ENCODE data around the gene ATAD5.
"Not testable (repeated sequence)": the region's sequence is repeated elsewhere in the genome, so short reads cannot be mapped to it uniquely, and the experiment has no call there.

Gene ATAD5

GRCh38 chr17:30822919-30823318 is 8.8 kb upstream of the ATAD5 start:
- not testable (repeated sequence) for DNase-seq

GRCh38 chr17:30823421-30823820 is 8.3 kb upstream of the ATAD5 start:
- no peak for DNase-seq

DNA sequence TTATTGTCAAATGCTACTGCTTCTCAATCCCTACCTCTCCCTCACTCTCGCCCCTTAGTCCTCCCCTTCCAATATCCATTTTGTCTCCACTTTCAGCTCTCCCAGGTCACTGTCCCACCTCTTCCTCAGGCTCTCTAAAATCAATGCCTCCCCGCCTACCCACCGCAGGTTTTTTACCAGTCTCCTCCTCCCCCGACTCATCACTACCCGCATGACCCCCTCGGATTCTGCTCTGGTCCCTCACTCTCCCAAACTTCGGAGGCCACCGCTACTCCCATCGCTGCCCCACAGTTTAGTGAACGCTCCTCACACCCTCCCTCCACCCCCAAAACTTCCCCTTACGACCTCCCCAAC is 7.8 kb upstream of the ATAD5 start:
- DNase-seq, result peak; percentile 6

DNA sequence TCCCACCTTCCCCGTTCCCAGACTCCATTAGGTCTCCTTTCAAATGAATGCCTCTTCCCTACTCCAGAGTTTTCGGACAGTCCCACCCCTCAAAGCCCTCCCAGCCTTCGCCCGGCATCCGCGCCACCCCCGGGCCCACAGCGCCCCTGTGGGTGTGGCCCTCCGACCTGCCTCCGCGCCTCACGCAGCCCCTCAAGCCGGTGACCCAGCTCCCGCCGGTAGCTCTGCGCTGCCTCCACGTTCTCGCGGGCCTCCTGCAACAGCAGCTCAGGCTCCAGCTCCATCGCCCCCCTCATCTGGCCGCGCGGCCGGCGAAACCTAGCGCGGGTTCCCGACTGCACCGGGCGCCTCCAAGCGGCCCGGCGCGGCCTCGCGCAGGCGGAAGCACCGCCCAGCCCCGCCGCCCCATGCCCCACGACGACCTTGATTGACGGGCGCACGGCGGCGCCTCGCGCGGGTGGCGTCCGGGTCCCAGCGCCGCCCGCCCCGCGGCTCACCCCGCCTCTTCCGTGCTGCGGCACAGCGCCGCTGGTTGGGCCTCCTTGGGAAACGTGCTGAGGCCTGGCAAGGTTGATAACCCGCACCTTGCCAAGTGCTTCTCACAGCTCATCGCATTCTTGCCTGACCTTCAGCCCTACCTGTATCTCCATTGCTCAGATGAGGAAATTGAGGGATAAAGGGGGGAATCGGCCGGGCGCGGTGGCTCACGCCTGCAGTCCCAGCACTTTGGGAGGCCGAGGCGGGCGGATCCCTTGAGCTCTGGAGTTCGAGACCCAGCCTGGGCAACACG is 7.2 kb upstream of the ATAD5 start, which contains the start of gene CRLF3:
CRLF3 (minus strand) TSS at position 337 of the 790 bp plus-strand sequence; CDS start at position 296, 41 bp downstream.
- DNase-seq, result peak; percentile 92

DNA sequence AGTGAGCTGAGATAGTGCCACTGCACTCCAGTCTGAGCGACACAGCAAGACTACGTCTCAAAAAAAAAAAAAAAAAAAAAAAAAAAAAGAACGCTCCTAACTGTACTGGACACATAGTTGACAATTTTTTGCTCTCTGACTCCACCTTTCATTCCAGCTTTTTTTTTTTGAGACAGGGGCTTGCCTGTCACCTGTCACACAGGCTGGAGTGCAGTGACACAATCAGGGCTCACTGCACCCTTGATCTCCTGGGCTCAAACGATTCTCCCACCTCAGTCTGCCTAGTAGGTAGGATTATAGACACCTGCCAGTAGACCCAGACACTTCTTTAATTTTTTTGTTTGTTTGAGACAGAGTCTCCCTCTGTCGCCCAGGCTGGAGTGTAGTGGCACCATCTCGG is 4.7 kb upstream of the ATAD5 start:
- no peak for DNase-seq

GRCh38 chr17:30829022-30829421 is 2.7 kb upstream of the ATAD5 start:
- DNase-seq, result no peak

DNA sequence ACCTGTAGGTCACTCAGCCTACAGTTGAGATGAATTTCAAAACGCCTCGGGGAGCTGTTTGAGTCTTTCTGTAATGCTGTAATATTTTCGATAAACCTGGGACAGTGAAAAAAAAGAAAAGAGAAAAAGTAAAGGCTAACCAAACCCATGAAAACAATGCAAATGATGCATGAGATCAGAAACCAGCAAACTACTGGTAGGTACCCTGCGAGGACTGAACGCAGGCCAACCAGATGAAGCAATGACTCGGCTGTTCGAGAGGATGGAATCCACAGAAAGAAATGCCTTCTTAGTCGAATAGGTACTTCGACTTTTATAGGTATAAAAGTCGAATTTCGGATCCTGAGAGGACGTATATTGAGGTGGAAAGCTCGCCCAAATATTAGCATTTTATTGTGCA is 509 bp upstream of the ATAD5 start:
- DNase-seq, result peak; percentile 18

GRCh38 chr17:30832438-30833124 is 815 bp downstream of the ATAD5 start:
- DNase-seq, result no peak

DNA sequence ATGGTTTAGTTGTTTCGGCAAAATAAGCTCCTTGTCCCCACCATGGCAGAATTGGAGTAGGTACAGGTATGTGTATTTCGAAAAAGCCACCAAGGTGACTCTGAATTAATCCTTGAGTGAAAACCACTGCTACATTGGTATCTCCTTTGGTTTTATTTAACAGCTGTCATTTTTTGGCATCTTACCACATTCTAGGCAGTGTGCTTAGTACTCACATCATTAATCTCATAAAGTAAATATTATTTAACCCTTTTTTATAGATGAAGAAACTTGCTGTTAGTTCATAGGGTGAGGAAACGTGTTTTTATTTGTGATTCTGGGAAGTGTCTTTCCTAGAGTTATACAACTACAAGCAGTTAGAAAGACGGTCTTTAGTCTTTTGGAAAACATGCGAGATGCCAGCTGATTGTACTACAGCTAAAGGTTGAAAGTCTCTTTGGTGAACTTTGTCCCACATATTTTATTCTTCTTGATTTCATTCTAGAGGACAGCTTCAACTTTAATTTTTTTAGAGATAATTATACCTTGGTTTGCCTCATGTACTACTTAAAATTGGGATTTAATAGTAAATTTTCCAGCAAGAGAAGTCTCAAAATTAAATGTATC is 6.5 kb downstream of the ATAD5 start:
- DNase-seq, result no peak

- DNase-seq, result no peak
Measured at GRCh38 chr17:30840771-30841170, 9.0 kb downstream of the ATAD5 start.

DNA sequence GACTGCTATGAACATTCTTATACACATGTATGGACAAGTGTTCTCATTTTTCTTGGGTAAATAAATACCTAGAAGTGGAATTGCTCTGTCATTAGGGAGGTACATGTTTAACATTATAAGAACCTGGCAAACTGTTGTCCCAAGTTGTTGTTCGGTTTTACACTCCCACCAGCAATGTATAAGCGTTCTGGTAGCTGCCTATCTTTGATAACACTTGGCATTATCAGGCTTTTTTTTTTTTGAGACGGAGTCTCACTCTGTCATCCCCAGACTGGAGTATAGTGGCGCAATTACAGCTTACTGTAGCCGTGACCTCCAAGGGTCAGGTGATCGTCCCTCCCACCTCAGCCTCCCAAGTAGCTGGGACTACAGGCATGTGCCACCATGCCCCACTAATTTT is 16.3 kb downstream of the ATAD5 start:
- no peak for DNase-seq

- no peak for DNase-seq
Measured at GRCh38 chr17:30854146-30854545, 22.4 kb downstream of the ATAD5 start.

- peak; percentile 3 for DNase-seq
Measured at GRCh38 chr17:30858556-30859250, 26.9 kb downstream of the ATAD5 start.

- no peak for DNase-seq
Measured at GRCh38 chr17:30864636-30865035, 32.9 kb downstream of the ATAD5 start.

DNA sequence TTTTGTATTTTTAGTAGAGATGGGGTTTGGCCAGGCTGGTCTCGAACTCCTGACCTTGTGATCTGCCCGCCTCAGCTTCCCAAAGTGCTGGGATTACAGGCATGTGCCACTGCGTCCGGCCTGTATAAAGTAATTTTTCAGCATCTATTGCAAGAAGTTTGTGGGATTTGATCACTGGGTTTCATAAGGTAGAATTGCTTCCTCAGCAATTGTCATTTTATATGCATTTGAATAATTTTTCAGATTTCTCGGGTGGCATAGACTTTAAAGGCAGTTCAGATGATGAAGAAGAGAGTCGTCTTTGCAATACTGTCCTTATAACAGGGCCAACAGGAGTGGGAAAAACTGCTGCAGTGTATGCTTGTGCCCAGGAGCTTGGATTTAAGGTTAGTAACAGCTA is 37.2 kb downstream of the ATAD5 start:
- DNase-seq, result no peak

GRCh38 chr17:30886187-30886586 is 54.4 kb downstream of the ATAD5 start:
- no peak for DNase-seq

DNA sequence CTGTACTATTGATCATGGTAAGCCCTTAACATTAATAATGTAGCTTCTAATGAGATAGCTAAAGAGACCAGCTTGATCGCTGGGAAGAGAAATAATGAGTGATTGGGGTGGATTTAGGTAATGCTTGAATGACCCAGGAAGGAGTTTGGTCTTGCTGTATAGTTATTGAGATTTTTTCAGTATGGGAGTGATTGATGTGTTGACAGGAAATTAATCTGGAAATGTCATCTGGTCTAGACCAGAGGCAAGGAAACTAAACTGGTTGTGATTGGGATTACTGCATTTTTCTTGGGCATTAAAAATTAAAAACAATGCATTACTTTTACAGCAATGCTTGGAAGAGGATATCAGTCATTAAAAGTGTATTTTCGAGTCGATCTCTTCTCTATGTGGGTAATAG is 62.5 kb downstream of the ATAD5 start:
- DNase-seq, result no peak

GRCh38 chr17:30897311-30897710 is 65.5 kb downstream of the ATAD5 start:
- DNase-seq, result no peak

GRCh38 chr17:30905742-30906100 is 74.0 kb downstream of the ATAD5 start:
- DNase-seq, result peak; percentile 5

- peak; percentile 90 for DNase-seq
Measured at GRCh38 chr17:30906101-30906911, 74.5 kb downstream of the ATAD5 start, which contains the start of gene TEFM. Gene TEFM (minus strand): TSS chr17:30906238. CDS start chr17:30906198, 40 bp downstream.

DNA sequence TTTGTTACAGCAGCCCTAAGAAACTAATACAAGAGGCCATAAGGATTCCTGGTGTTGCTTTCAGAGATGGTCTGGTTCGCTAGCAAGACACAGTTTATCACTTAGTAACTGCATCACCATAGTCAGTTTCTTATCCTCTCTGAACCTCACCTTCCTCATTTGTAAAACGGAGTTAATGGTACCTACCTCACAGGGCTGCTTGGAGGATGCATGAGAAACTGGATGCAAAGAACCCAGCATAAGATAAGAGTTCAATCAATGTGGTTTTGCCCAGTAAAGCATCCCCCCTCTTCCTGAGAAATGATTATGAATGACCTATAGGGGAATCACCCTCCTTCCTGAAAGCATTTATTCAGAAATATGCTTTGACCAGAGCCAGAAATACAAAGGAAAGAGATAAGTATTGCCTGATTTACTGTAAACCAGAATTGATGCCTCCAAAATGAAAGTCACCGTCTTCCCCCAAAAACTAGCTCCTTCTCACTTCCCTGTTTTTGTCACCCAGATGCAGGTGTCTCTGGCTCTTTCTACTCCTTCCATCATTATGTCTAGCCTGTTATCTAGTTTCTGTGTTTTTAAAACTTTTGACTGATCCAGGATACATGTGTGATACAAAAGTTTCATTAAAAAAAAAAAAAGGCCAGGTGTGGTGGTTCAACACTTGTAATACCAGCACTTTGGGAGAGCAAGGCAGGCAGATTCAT is 77.1 kb downstream of the ATAD5 start:
- DNase-seq, result no peak

GRCh38 chr17:30910151-30910550 is 78.4 kb downstream of the ATAD5 start:
- DNase-seq, result not testable (repeated sequence)
